T-helper 2 cell (primary cell): ENCODE results near the gene FLG.
"Not testable (repeated sequence)": the region's sequence is repeated elsewhere in the genome, so short reads cannot be mapped to it uniquely, and the experiment has no call there.

Source experiments
- DNase-seq, 5 experiments: peaks; one replicate each; pipeline versions ENCODE4 v3.0.0 to v3.0.0-alpha.2; 2012 to 2022

The FLG gene

DNA sequence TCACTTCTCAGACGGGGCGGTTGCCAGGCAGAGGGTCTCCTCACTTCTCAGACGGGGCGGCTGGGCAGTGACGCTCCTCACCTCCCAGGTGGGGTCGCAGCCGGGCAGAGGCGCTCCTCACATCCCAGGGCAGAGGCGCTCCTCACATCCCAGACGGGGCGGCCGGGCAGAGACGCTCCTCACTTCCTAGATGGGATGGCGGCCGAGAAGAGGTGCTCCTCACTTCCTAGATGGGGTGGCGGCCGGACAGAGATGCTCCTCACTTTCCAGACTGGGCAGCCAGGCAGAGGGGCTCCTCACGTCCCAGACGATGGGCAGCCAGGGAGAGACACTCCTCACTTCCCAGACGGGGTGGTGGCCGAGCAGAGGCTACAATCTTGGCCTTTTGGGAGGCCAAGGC is 68.6 kb downstream of the FLG start:
- DNase-seq, result not testable (repeated sequence)
